Measurements from ENCODE around the gene FREM2. TPM values are rescaled to one million over a fixed set of nuclear protein-coding genes. Genes with fewer than 3 reads are reported as not detected.
A peak's percentile ranks its signal among the peaks of the same experiment; 100 is the strongest.

FREM2 gene
- total RNA-seq, 8 experiments from 2014 or later = 0.05 to 3.1 (median 0.39) TPM

DNA sequence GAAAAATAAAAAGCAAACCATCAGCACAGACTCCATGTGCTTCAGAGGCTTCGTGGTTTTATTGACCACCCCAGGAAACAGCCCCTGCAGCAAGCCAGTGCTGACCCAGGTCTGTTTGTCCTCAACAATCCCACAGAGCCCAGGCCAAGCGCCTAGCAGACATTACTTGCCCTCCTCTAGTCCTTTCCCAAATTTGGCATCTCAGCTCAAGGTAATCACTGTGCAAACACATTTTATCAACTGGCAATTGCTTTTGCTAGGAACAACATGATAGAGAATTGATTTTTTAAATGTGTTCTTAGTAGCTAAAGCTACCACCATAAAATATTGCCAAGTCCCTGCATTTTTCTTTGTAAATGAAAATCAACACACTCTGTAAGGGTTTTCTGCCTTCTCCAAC is 182.0 kb downstream of the FREM2 start:
- no peak overlapping the region for H3K27ac ChIP-seq
- H3K4me1 ChIP-seq (replicated peaks in 1 of 2) = no peaks in the 10 kb centered on the region
- in situ Hi-C loops (cut with MboI; ENCODE audit: low pct_unique_long_range_greater_than_20kb in 2 of 9, low sequenced_read_pairs in 9 of 9, unreplicated experiment in 9 of 9) = no loop called here
- no peak for ATAC-seq (replicated peaks in 6 of 8)
- no peak overlapping the region for H3K4me3 ChIP-seq
- WGBS, 10 experiments = 0 to 100% (median 80%) methylated on average over 1 to 2 of the region's 2 CpGs; no CpG with 5 or more reads in 4 of the 10 experiments

- no peak overlapping the region for H3K27ac ChIP-seq
- ATAC-seq (replicated peaks in 6 of 8) = no peak
- 6 to 100% (median 47%) methylated on average over 1 to 2 of the region's 2 CpGs; no CpG with 5 or more reads in 1 of the 10 experiments for WGBS, 10 experiments
- H3K4me3 ChIP-seq = no peak overlapping the region
- in situ Hi-C loops (cut with MboI; ENCODE audit: low pct_unique_long_range_greater_than_20kb in 2 of 9, low sequenced_read_pairs in 9 of 9, unreplicated experiment in 9 of 9) = no loop called here
- peaks cover 0 to 12% of the 10 kb centered on the region in 2 donors for H3K4me1 ChIP-seq (replicated peaks in 1 of 2)
Observed at GRCh38 chr13:38871275-38871674, 184.4 kb downstream of the FREM2 start.

GRCh38 chr13:38872693-38873092 is 185.8 kb downstream of the FREM2 start:
- Histone ChIP-seq H3K27ac (no peak overlapping the region), H3K4me3 (no peak overlapping the region), H3K4me1 (replicated peaks in 1 of 2) (peaks cover 0 to 12% of the 10 kb centered on the region in 2 donors)
- ATAC-seq (replicated peaks in 6 of 8) = peak in 3 of 8 experiments; percentile 35 to 57 (median 37)
- in situ Hi-C loops (cut with MboI; ENCODE audit: low pct_unique_long_range_greater_than_20kb in 2 of 9, low sequenced_read_pairs in 9 of 9, unreplicated experiment in 9 of 9) = no loop called here
- WGBS, 10 experiments = 0 to 27% (median 9%) methylated on average over 3 to 7 of the region's 7 CpGs

- H3K27ac ChIP-seq = no peak overlapping the region
- in situ Hi-C loops (cut with MboI; ENCODE audit: low pct_unique_long_range_greater_than_20kb in 2 of 9, low sequenced_read_pairs in 9 of 9, unreplicated experiment in 9 of 9) = no loop called here
- peaks cover 5 to 21% of the 10 kb centered on the region in 2 donors for H3K4me1 ChIP-seq (replicated peaks in 1 of 2)
- WGBS, 10 experiments = 67 to 100% (median 75%) methylated on average over 1 of the region's 1 CpG; no CpG with 5 or more reads in 6 of the 10 experiments
- H3K4me3 ChIP-seq = no peak overlapping the region
- ATAC-seq (replicated peaks in 6 of 8) = no peak
Observed at GRCh38 chr13:38875186-38875875, 188.5 kb downstream of the FREM2 start.

- Histone ChIP-seq H3K4me1 (replicated peaks in 1 of 2) (peaks cover 5 to 21% of the 10 kb centered on the region in 2 donors), H3K4me3 (no peak overlapping the region), H3K27ac (no peak overlapping the region)
- in situ Hi-C loops (cut with MboI; ENCODE audit: low pct_unique_long_range_greater_than_20kb in 2 of 9, low sequenced_read_pairs in 9 of 9, unreplicated experiment in 9 of 9) = no loop called here
- ATAC-seq (replicated peaks in 6 of 8) = no peak
- 17 to 81% (median 67%) methylated on average over 1 to 3 of the region's 3 CpGs; no CpG with 5 or more reads in 2 of the 10 experiments for WGBS, 10 experiments
Observed at GRCh38 chr13:38879278-38879677, 192.4 kb downstream of the FREM2 start.

- peak in 2 of 8 experiments; percentile 69 to 86 for ATAC-seq (replicated peaks in 6 of 8)
- Histone ChIP-seq H3K4me1 (replicated peaks in 1 of 2) (peaks cover 5 to 20% of the 10 kb centered on the region in 2 donors), H3K27ac (no peak overlapping the region), H3K4me3 (no peak overlapping the region)
- in situ Hi-C loops (cut with MboI; ENCODE audit: low pct_unique_long_range_greater_than_20kb in 2 of 9, low sequenced_read_pairs in 9 of 9, unreplicated experiment in 9 of 9) = no loop called here
Observed at GRCh38 chr13:38879786-38880185, 192.9 kb downstream of the FREM2 start.

GRCh38 chr13:38880397-38880796 is 193.5 kb downstream of the FREM2 start:
- ATAC-seq (replicated peaks in 6 of 8) = no peak
- in situ Hi-C loops (cut with MboI; ENCODE audit: low pct_unique_long_range_greater_than_20kb in 2 of 9, low sequenced_read_pairs in 9 of 9, unreplicated experiment in 9 of 9) = no loop called here
- Histone ChIP-seq H3K27ac (no peak overlapping the region), H3K4me1 (replicated peaks in 1 of 2) (peaks cover 5 to 17% of the 10 kb centered on the region in 2 donors), H3K4me3 (no peak overlapping the region)
- 50 to 100% (median 100%) methylated on average over 1 to 4 of the region's 5 CpGs; no CpG with 5 or more reads in 5 of the 10 experiments for whole genome bisulfite sequencing, 10 experiments

- Histone ChIP-seq H3K4me3 (no peak overlapping the region), H3K27ac (no peak overlapping the region), H3K4me1 (replicated peaks in 1 of 2) (peaks cover 5 to 16% of the 10 kb centered on the region in 2 donors)
- in situ Hi-C loops (cut with MboI; ENCODE audit: low pct_unique_long_range_greater_than_20kb in 2 of 9, low sequenced_read_pairs in 9 of 9, unreplicated experiment in 9 of 9) = no loop called here
- 0 to 100% (median 34%) methylated on average over 1 to 2 of the region's 2 CpGs; no CpG with 5 or more reads in 1 of the 10 experiments for WGBS, 10 experiments
- peak in 3 of 8 experiments; percentile 42 to 63 (median 56) for ATAC-seq (replicated peaks in 6 of 8)
Observed at GRCh38 chr13:38883783-38884182, 196.9 kb downstream of the FREM2 start.

- Histone ChIP-seq H3K4me1 (replicated peaks in 1 of 2) (peaks cover 0 to 7% of the 10 kb centered on the region in 2 donors), H3K4me3 (no peak overlapping the region), H3K27ac (no peak overlapping the region)
- WGBS, 10 experiments = 20 to 89% (median 33%) methylated on average over 1 to 3 of the region's 4 CpGs; no CpG with 5 or more reads in 5 of the 10 experiments
- in situ Hi-C loops (cut with MboI; ENCODE audit: low pct_unique_long_range_greater_than_20kb in 2 of 9, low sequenced_read_pairs in 9 of 9, unreplicated experiment in 9 of 9) = no loop called here
- peak in 7 of 8 experiments; percentile 38 to 93 (median 76) for ATAC-seq (replicated peaks in 6 of 8)
Observed at GRCh38 chr13:38888309-38888708, 201.4 kb downstream of the FREM2 start.

DNA sequence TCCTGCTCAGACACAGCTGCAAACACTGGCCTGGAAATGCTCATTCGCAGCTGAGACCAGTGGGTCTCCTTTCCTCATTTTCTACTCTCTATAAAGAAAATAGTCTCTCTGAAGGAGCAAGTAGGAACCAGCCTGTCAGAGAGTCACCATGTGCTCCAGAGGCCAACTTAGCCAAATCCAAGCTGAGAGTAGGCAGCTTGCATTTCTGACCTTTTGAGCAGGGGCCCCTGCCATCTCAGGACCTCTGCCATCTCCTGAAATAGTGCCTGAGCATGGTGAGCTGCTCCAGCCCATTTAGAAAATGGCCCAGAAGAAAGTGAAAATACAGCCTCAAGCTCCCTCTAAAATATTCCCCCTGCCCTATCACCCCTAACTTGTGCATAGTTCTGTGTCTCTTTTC is 208.2 kb downstream of the FREM2 start:
- in situ Hi-C loops (cut with MboI; ENCODE audit: low pct_unique_long_range_greater_than_20kb in 2 of 9, low sequenced_read_pairs in 9 of 9, unreplicated experiment in 9 of 9) = no loop called here
- no peak for ATAC-seq (replicated peaks in 6 of 8)
- WGBS, 10 experiments = 33 to 100% (median 80%) methylated on average over 1 of the region's 1 CpG; no CpG with 5 or more reads in 7 of the 10 experiments
- H3K27ac ChIP-seq = no peak overlapping the region
- H3K4me1 ChIP-seq (replicated peaks in 1 of 2) = no peaks in the 10 kb centered on the region
- no peak overlapping the region for H3K4me3 ChIP-seq

GRCh38 chr13:38897521-38897920 is 210.6 kb downstream of the FREM2 start:
- ATAC-seq (replicated peaks in 6 of 8) = no peak
- H3K4me1 ChIP-seq (replicated peaks in 1 of 2) = no peaks in the 10 kb centered on the region
- H3K27ac ChIP-seq = no peak overlapping the region
- 58 to 100% (median 83%) methylated on average over 1 to 4 of the region's 6 CpGs; no CpG with 5 or more reads in 4 of the 10 experiments for WGBS, 10 experiments
- H3K4me3 ChIP-seq = no peak overlapping the region
- in situ Hi-C loops (cut with MboI; ENCODE audit: low pct_unique_long_range_greater_than_20kb in 2 of 9, low sequenced_read_pairs in 9 of 9, unreplicated experiment in 9 of 9) = no loop called here

GRCh38 chr13:38898481-38898880 is 211.6 kb downstream of the FREM2 start:
- Histone ChIP-seq H3K4me3 (no peak overlapping the region), H3K27ac (no peak overlapping the region), H3K4me1 (replicated peaks in 1 of 2) (no peaks in the 10 kb centered on the region)
- 0 to 100% (median 43%) methylated on average over 1 to 2 of the region's 2 CpGs; no CpG with 5 or more reads in 3 of the 10 experiments for WGBS, 10 experiments
- ATAC-seq (replicated peaks in 6 of 8) = no peak
- in situ Hi-C loops (cut with MboI; ENCODE audit: low pct_unique_long_range_greater_than_20kb in 2 of 9, low sequenced_read_pairs in 9 of 9, unreplicated experiment in 9 of 9) = no loop called here

DNA sequence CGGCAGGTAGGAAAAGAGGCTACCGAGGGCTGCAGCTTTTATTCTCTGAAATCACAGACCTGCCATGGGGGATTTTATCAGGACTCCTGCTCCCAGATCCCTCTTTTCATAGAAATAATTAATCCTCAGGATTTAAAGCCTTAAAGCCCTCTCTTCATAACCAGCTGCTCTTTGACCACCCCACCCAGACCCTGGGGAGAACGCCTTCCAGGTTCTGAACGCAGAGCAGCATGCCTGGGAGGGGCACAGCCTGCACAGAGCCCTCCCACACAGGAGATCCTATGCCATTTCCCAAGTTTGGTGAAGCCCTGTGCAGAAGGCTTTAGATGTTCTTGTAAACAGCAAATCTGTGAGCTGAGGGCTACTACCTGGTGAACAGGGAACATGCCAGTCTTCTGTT is 212.7 kb downstream of the FREM2 start:
- in situ Hi-C loops (cut with MboI; ENCODE audit: low pct_unique_long_range_greater_than_20kb in 2 of 9, low sequenced_read_pairs in 9 of 9, unreplicated experiment in 9 of 9) = no loop called here
- Histone ChIP-seq H3K4me3 (no peak overlapping the region), H3K4me1 (replicated peaks in 1 of 2) (no peaks in the 10 kb centered on the region), H3K27ac (no peak overlapping the region)
- WGBS, 10 experiments = 56 to 100% (median 96%) methylated on average over 1 to 4 of the region's 4 CpGs; no CpG with 5 or more reads in 4 of the 10 experiments
- peak in 1 of 8 experiments; percentile 27 for ATAC-seq (replicated peaks in 6 of 8)

DNA sequence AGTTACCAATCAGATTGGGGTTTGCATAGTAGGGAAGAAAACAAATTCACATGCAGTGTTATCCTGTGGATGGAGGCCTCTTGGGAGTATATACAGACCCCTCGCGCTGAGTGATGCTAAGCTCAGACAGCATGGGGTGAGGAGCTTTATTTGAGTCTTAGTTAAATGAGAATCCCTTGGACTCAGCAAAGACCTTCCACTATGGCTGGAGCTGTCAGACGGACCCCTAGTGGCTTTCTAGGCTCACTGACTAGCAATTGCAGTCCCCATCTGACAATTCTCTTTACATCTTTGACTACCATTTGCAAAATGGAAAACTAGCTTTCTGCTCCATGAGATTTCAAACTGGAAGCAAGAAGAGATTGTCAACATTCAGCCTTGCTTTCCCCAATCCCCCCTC is 213.3 kb downstream of the FREM2 start:
- in situ Hi-C loops (cut with MboI; ENCODE audit: low pct_unique_long_range_greater_than_20kb in 2 of 9, low sequenced_read_pairs in 9 of 9, unreplicated experiment in 9 of 9) = no loop called here
- Histone ChIP-seq H3K27ac (no peak overlapping the region), H3K4me1 (replicated peaks in 1 of 2) (no peaks in the 10 kb centered on the region), H3K4me3 (no peak overlapping the region)
- WGBS, 10 experiments = 40 to 100% (median 65%) methylated on average over 1 to 3 of the region's 3 CpGs; no CpG with 5 or more reads in 2 of the 10 experiments
- ATAC-seq (replicated peaks in 6 of 8) = no peak

Measured in motor neuron (in vitro differentiated cells).